GM12878 (cell line): Measurements from ENCODE around the gene FGFR2.

Experiments
- CTCF ChIP-seq, 3 experiments: IDR thresholded peaks in 2 of 3; conservative IDR thresholded peaks in 1 of 3; 2 replicates each; pipeline ENCODE4 v1.5.1; 2011; ENCODE audit warnings: low read depth in 3 of 3, low read length in 3 of 3, mild to moderate bottlenecking in 3 of 3, control low read depth in 2 of 3, moderate library complexity in 2 of 3, inconsistent platforms in 1 of 3, mixed read lengths in 1 of 3; ENCODE audit not compliant: control insufficient read depth in 2 of 3, insufficient read depth in 1 of 3; ENCODE audit errors: extremely low read depth in 1 of 3
- POLR2A ChIP-seq: IDR thresholded peaks from 2 replicates; pipeline ENCODE4 v1.6.1; 2011; ENCODE audit warnings: low read depth, mild to moderate bottlenecking, low read length
- YY1 ChIP-seq: IDR thresholded peaks from 2 replicates; pipeline ENCODE4 v1.6.1; 2011; ENCODE audit warnings: low read depth, mild to moderate bottlenecking, low read length
- ZNF384 ChIP-seq: IDR thresholded peaks from 2 replicates; pipeline ENCODE4 v1.6.1; 2012; ENCODE audit warnings: low read depth, mild to moderate bottlenecking, low read length, improper control_type of control experiment, borderline replicate concordance
- TF ChIP-seq, protein P1 (sequence below): IDR thresholded peaks from 2 replicates; pipeline ENCODE4 v1.6.1; 2012; ENCODE audit warnings: low read depth, low read length, improper control_type of control experiment

GRCh38 chr10:121637437-121637836 lies 39.2 kb upstream of the FGFR2 start:
- no peak for TF ChIP-seq ZNF384
- TF ChIP-seq CTCF (IDR thresholded peaks at IDR 0.05 in 2 of 3, conservative IDR thresholded peaks at IDR 0.05 in 1 of 3; ENCODE audit: control insufficient read depth in 2 of 3, extremely low read depth in 1 of 3, insufficient read depth in 1 of 3, low read depth in 3 of 3, low read length in 3 of 3): no peak
- TF ChIP-seq POLR2A: no peak
- TF ChIP-seq, protein P1, sequence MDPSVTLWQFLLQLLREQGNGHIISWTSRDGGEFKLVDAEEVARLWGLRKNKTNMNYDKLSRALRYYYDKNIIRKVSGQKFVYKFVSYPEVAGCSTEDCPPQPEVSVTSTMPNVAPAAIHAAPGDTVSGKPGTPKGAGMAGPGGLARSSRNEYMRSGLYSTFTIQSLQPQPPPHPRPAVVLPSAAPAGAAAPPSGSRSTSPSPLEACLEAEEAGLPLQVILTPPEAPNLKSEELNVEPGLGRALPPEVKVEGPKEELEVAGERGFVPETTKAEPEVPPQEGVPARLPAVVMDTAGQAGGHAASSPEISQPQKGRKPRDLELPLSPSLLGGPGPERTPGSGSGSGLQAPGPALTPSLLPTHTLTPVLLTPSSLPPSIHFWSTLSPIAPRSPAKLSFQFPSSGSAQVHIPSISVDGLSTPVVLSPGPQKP: no peak
- TF ChIP-seq YY1: no peak
